BLaER1 (cell line): ENCODE results near the gene NDUFA11.

ENCODE experiments used
- H3K27ac ChIP-seq: shearing (Covaris generic); formaldehyde crosslinking; 2 replicates; pipeline ENCODE4 v1.8.1; 2022
- H3K27me3 ChIP-seq: shearing (Covaris generic); formaldehyde crosslinking; 2 replicates; pipeline ENCODE4 v1.8.1; 2022
- H3K36me3 ChIP-seq: shearing (Covaris generic); formaldehyde crosslinking; 2 replicates; pipeline ENCODE4 v1.8.1; 2022
- H3K4me1 ChIP-seq: shearing (Covaris generic); formaldehyde crosslinking; 2 replicates; pipeline ENCODE4 v1.8.1; 2022
- H3K4me2 ChIP-seq: shearing (Covaris generic); formaldehyde crosslinking; 2 replicates; pipeline ENCODE4 v1.8.1; 2022
- H3K4me3 ChIP-seq: shearing (Covaris generic); formaldehyde crosslinking; 2 replicates; pipeline ENCODE4 v1.8.1; 2022
- H3K9ac ChIP-seq: shearing (Covaris generic); formaldehyde crosslinking; 2 replicates; pipeline ENCODE4 v1.8.1; 2022
- H3K9me3 ChIP-seq: shearing (Covaris generic); formaldehyde crosslinking; 2 replicates; pipeline ENCODE4 v1.8.1; 2022
- H4K20me1 ChIP-seq: shearing (Covaris generic); formaldehyde crosslinking; 2 replicates; pipeline ENCODE4 v1.8.1; 2022
- Cebpa-rat ChIP-seq: shearing (Covaris generic); IDR thresholded peaks from 2 replicates; pipeline ENCODE4 v1.8.1; 2022

The NDUFA11 gene

DNA sequence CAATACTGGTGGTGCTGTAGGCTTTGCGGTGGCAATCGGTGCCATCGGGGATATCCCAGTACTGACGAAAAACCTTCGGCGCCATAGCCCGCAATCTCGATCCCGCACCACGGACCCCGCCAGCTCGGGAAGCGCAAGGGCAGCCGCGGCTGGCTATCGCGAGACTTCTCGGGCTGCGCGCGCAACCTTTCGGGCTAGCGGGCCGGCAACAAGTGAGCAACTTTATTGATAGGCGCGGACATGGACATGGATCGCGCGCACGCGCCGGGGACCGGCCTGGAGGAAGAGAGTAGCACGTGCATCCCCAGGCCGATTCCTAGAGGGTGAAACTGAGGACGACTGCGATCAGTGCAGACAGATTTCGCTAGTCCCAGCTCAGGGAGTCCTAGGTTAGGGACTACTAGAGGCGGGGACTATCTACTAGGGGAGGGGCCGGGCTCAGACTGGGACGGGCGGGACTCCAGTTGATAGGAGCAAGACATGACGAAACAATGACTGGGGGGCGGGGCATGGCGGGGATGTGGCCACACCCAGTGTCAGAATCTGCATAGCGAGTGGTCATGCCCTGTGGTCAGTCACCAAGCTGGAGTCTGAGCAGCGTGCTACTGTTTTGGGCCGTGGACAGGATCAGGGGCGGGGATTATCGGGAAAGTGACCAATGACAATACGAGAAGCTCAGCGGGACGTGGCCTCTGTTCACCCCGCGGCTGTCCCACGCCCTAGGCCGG is at the start of gene NDUFA11:
NDUFA11 (minus strand) TSS at position 167 of the 728 bp plus-strand sequence; CDS start at position 85, 82 bp downstream.
- H3K4me1 ChIP-seq, result peaks cover 31% of the 10 kb centered on the region
- TF ChIP-seq Cebpa-rat, result no peak
- H3K9me3 ChIP-seq, result no peaks in the 10 kb centered on the region
- peak within 1 kb of the TSS; percentile 94 for H3K4me2 ChIP-seq
- H3K27me3 ChIP-seq, result no peaks in the 10 kb centered on the region
- H3K36me3 ChIP-seq, result peaks cover 29% of the 10 kb centered on the region
- peaks cover 42% of the 10 kb centered on the region for H4K20me1 ChIP-seq
- H3K4me3 ChIP-seq, result peak within 1 kb of the TSS; percentile 88
- H3K9ac ChIP-seq, result peak within 1 kb of the TSS; percentile 98
- peak within 1 kb of the TSS; percentile 96 for H3K27ac ChIP-seq

GRCh38 chr19:5953030-5953589 is 49.5 kb upstream of the NDUFA11 start:
- peaks cover 100% of the 10 kb centered on the region for H4K20me1 ChIP-seq
- H3K36me3 ChIP-seq, result peaks cover 24% of the 10 kb centered on the region
- H3K9ac ChIP-seq, result peak overlapping the region; percentile 23; the same call in 1 of the 2 replicates
- no peaks in the 10 kb centered on the region for H3K27me3 ChIP-seq
- no peak overlapping the region for H3K4me3 ChIP-seq
- H3K4me2 ChIP-seq, result peak overlapping the region; percentile 92
- H3K9me3 ChIP-seq, result no peaks in the 10 kb centered on the region
- no peak for TF ChIP-seq Cebpa-rat
- H3K4me1 ChIP-seq, result peaks cover 97% of the 10 kb centered on the region
- H3K27ac ChIP-seq, result peak overlapping the region; percentile 39; the same call in 1 of the 2 replicates

- peak overlapping the region; percentile 30; the same call in 1 of the 2 replicates for H3K4me3 ChIP-seq
- peak overlapping the region; percentile 92 for H3K4me2 ChIP-seq
- peaks cover 22% of the 10 kb centered on the region for H3K36me3 ChIP-seq
- peak overlapping the region; percentile 37; the same call in 1 of the 2 replicates for H3K27ac ChIP-seq
- peaks cover 98% of the 10 kb centered on the region for H3K4me1 ChIP-seq
- TF ChIP-seq Cebpa-rat, result no peak
- peak overlapping the region; percentile 55 for H3K9ac ChIP-seq
- no peaks in the 10 kb centered on the region for H3K27me3 ChIP-seq
- H3K9me3 ChIP-seq, result no peaks in the 10 kb centered on the region
- H4K20me1 ChIP-seq, result peaks cover 100% of the 10 kb centered on the region
Observed at GRCh38 chr19:5952193-5953029, 48.8 kb upstream of the NDUFA11 start.

- no peak for TF ChIP-seq Cebpa-rat
- Histone ChIP-seq H3K27me3 (no peaks in the 10 kb centered on the region), H3K9ac (peak overlapping the region; percentile 55), H3K27ac (peak overlapping the region; percentile 33; the same call in 1 of the 2 replicates), H3K36me3 (peaks cover 21% of the 10 kb centered on the region), H3K9me3 (no peaks in the 10 kb centered on the region), H3K4me3 (peak overlapping the region; percentile 30), H3K4me1 (peaks cover 100% of the 10 kb centered on the region), H4K20me1 (peaks cover 100% of the 10 kb centered on the region), H3K4me2 (peak overlapping the region; percentile 92)
Observed at GRCh38 chr19:5951338-5951861, 47.8 kb upstream of the NDUFA11 start.

GRCh38 chr19:5950741-5951140 is 47.2 kb upstream of the NDUFA11 start:
- H4K20me1 ChIP-seq, result peaks cover 100% of the 10 kb centered on the region
- H3K9me3 ChIP-seq, result no peaks in the 10 kb centered on the region
- peak overlapping the region; percentile 92 for H3K4me2 ChIP-seq
- H3K27ac ChIP-seq, result 0 out of 2 replicates have a peak overlapping the region, but pooled peaks have one; percentile 33
- H3K27me3 ChIP-seq, result no peaks in the 10 kb centered on the region
- TF ChIP-seq Cebpa-rat, result no peak
- peak overlapping the region; percentile 55; the same call in 1 of the 2 replicates for H3K9ac ChIP-seq
- H3K4me1 ChIP-seq, result peaks cover 100% of the 10 kb centered on the region
- H3K36me3 ChIP-seq, result peaks cover 28% of the 10 kb centered on the region
- no peak overlapping the region for H3K4me3 ChIP-seq

DNA sequence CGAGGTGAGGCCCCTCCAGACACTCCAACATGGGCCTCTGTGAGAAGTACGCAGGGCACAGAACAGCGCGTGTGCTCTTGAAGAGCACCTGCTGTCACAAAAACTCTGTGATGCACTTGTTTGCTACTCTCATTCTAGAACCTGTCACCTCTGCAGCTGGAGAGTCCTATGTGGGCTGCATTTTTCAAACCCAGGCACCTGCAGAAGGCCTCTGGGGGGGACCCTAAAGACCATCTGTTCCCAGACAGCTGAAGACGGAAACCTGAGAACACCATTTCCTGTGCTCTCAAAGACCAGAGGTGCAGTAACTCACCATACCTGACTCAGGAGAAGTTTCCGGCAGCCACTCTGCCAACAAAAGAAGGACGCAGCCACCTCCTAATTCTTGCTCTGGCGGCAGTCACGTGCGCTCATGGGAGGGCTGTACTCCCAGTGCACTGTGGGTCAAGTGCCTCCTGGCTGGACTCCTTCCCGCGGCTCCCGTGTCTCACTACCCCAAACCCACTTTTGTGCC is 46.3 kb upstream of the NDUFA11 start:
- peaks cover 100% of the 10 kb centered on the region for H4K20me1 ChIP-seq
- no peak for TF ChIP-seq Cebpa-rat
- H3K27ac ChIP-seq, result peak overlapping the region; percentile 57
- no peak overlapping the region for H3K4me3 ChIP-seq
- peaks cover 100% of the 10 kb centered on the region for H3K4me1 ChIP-seq
- no peak overlapping the region; the same call in 1 of the 2 replicates for H3K9ac ChIP-seq
- H3K36me3 ChIP-seq, result peaks cover 37% of the 10 kb centered on the region
- H3K4me2 ChIP-seq, result peak overlapping the region; percentile 92
- H3K27me3 ChIP-seq, result no peaks in the 10 kb centered on the region
- no peaks in the 10 kb centered on the region for H3K9me3 ChIP-seq

DNA sequence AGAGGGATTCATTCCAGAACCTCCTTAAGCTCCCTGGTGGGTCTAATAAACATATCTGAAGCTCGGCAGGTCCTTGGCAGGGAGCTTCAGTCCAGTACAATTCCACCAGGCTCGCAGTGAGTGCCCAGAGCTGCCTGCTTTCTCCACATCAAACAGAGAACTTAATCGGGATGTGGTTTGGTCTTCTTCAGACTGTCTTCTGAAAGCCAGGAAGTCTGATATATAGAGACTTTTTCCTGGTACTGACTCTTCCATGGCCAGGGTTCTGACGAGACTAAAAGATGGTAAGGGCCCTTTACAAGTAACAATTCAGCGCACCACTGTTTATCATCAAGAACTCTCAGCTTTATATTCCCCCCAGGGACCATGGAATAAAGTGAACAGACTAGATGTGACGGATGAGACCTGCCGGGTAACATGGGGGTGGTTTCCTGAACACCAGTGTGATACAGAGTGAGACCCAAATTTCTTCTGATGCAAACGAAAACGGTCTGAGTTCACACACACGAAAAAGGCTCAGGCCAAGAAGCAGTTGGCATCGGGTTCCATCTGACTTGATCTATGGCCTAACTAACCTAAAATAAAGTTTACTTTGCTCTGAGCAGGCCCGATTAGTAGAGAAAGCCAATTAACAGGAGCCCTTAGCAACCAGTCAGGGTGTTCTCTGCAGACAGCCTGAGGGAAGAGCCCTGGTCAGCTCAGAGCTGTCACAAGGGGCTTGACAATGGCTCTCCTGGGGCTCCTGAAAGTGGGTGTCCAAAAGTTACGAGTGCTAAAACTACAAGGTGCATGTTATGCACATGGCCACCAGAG is 45.4 kb upstream of the NDUFA11 start:
- Histone ChIP-seq H4K20me1 (peaks cover 100% of the 10 kb centered on the region), H3K9me3 (no peaks in the 10 kb centered on the region), H3K9ac (peak overlapping the region; percentile 25; the same call in 1 of the 2 replicates), H3K36me3 (peaks cover 45% of the 10 kb centered on the region), H3K4me2 (peak overlapping the region; percentile 92), H3K27me3 (no peaks in the 10 kb centered on the region), H3K4me1 (peaks cover 100% of the 10 kb centered on the region), H3K27ac (peak overlapping the region; percentile 57), H3K4me3 (no peak overlapping the region)
- TF ChIP-seq Cebpa-rat, result no peak

DNA sequence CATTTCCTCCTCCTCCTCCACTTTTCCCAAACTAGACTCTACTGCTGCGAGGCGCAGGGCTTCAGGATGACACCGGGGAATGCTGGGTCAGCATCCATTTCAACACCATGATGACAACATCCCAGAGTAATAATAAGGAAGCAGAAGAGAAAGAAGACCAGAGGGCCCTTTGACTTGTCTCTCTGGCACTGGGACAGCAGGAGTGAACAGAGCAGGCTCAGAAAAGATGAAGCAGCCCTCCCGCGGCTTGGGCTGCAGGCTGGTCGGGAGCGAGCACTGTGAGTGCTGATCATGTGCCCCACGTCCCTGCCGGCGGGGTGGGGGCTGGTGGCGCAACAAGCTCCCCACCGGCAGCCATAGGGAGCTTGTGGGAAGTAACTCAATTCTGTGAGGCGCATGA is 43.8 kb upstream of the NDUFA11 start:
- no peaks in the 10 kb centered on the region for H3K9me3 ChIP-seq
- H3K36me3 ChIP-seq, result peaks cover 60% of the 10 kb centered on the region
- peak overlapping the region; percentile 45 for H3K27ac ChIP-seq
- H3K9ac ChIP-seq, result no peak overlapping the region
- H4K20me1 ChIP-seq, result peaks cover 100% of the 10 kb centered on the region
- H3K27me3 ChIP-seq, result no peaks in the 10 kb centered on the region
- no peak for TF ChIP-seq Cebpa-rat
- H3K4me3 ChIP-seq, result no peak overlapping the region
- H3K4me2 ChIP-seq, result peak overlapping the region; percentile 92
- H3K4me1 ChIP-seq, result peaks cover 93% of the 10 kb centered on the region
